Adrenal gland (tissue), 5 donors: ENCODE measurements around the gene ASTN2.

Experiments used
- CTCF ChIP-seq, 6 experiments: fragments of 450-650 bp in 4 of 6; fragments of 200-600 bp in 2 of 6; sonication (generic) in 1 of 6; IDR thresholded peaks; 1 replicate in 5 of 6; 2 replicates in 1 of 6; pipeline versions ENCODE4 v1.5.1 to v1.8.0; 2016 to 2021; ENCODE audit warnings: antibody characterized with exemption in 6 of 6, mild to moderate bottlenecking in 2 of 6, moderate library complexity in 1 of 6
- POLR2A ChIP-seq, 2 donors: fragments of 450-650 bp; IDR thresholded peaks; one replicate each; pipeline ENCODE4 v1.6.1; 2017; ENCODE audit warnings: antibody characterized with exemption in 2 of 2, mild to moderate bottlenecking in 2 of 2, moderate library complexity in 1 of 2
- donor health status: DM: no; HTN: no; CAD: no.

GRCh38 chr9:117315236-117315635, 99.6 kb downstream of the ASTN2 start:
- no peak for TF ChIP-seq CTCF (IDR thresholded peaks at IDR 0.05)
- no peak for TF ChIP-seq POLR2A (IDR thresholded peaks at IDR 0.05)
